Neural progenitor cell (in vitro differentiated cells): ENCODE data around the gene ARSB.

Source experiments
- EZH2 ChIP-seq: fragments of 200-600 bp; sonication (generic); IDR thresholded peaks from 2 replicates; pipeline ENCODE4 v1.6.1; 2017; ENCODE audit warnings: antibody characterized with exemption, mild to moderate bottlenecking, moderate library complexity
- EZH2phosphoT487 ChIP-seq: fragments of 200-600 bp; sonication (generic); IDR thresholded peaks from 2 replicates; pipeline ENCODE4 v1.6.1; 2017; ENCODE audit warnings: antibody characterized with exemption
- TF ChIP-seq, protein P1 (sequence below): fragments of 200-600 bp; sonication (generic); IDR thresholded peaks from 2 replicates; pipeline ENCODE4 v1.5.1; 2017; ENCODE audit warnings: antibody characterized with exemption, mild to moderate bottlenecking

DNA sequence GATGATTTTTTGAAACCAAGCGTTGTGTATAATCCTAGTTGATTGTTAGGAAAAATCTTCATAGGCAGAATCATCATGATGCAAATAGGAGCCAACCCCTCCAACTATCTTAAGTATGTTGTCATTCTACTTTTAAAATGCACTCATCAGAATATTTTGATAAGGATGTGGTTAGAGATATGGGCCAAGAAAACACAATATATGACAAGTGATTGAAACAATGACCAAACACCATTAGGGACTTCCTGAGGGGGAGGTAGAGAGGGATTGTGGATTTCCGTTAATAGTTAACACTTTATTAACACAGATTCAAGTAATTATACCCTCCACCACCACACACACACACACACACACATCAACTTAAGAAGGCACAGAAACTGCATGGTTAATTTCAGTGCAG is 143.3 kb downstream of the ARSB start:
- TF ChIP-seq, protein P1, sequence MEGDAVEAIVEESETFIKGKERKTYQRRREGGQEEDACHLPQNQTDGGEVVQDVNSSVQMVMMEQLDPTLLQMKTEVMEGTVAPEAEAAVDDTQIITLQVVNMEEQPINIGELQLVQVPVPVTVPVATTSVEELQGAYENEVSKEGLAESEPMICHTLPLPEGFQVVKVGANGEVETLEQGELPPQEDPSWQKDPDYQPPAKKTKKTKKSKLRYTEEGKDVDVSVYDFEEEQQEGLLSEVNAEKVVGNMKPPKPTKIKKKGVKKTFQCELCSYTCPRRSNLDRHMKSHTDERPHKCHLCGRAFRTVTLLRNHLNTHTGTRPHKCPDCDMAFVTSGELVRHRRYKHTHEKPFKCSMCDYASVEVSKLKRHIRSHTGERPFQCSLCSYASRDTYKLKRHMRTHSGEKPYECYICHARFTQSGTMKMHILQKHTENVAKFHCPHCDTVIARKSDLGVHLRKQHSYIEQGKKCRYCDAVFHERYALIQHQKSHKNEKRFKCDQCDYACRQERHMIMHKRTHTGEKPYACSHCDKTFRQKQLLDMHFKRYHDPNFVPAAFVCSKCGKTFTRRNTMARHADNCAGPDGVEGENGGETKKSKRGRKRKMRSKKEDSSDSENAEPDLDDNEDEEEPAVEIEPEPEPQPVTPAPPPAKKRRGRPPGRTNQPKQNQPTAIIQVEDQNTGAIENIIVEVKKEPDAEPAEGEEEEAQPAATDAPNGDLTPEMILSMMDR: no peak
- TF ChIP-seq EZH2phosphoT487 (no peak), EZH2 (no peak)
